HepG2 (cell line): ENCODE results near the gene RECQL5. TPM values are rescaled to one million over a fixed set of nuclear protein-coding genes. Genes with fewer than 3 reads are reported as not detected.
A peak's percentile ranks its signal among the peaks of the same experiment; 100 is the strongest.

Experiments used
- ARNT2 ChIP-seq: sonication (generic); formaldehyde crosslinking; IDR thresholded peaks from 2 replicates; pipeline ENCODE4 v1.8.0; 2022; ENCODE audit warnings: mild to moderate bottlenecking, low read depth, missing genetic modification reagents, moderate library complexity
- HDAC1 ChIP-seq: sonication (generic); formaldehyde crosslinking; IDR thresholded peaks from 2 replicates; pipeline ENCODE4 v1.5.1; 2020; ENCODE audit warnings: mild to moderate bottlenecking, missing genetic modification reagents
- KDM2A ChIP-seq: sonication (generic); formaldehyde crosslinking; IDR thresholded peaks from 2 replicates; pipeline ENCODE4 v1.4.0; 2020; ENCODE audit warnings: low read depth, missing genetic modification reagents, borderline replicate concordance
- NR2C2 ChIP-seq: sonication (generic); formaldehyde crosslinking; IDR thresholded peaks from 2 replicates; pipeline ENCODE4 v1.4.0; 2020; ENCODE audit warnings: missing genetic modification reagents, mild to moderate bottlenecking, moderate library complexity, borderline replicate concordance
- NRL ChIP-seq: sonication (generic); formaldehyde crosslinking; IDR thresholded peaks from 2 replicates; pipeline ENCODE4 v1.5.0; 2020; ENCODE audit warnings: missing genetic modification reagents, mild to moderate bottlenecking, moderate library complexity, borderline replicate concordance
- PCBP1 ChIP-seq: fragments of 200-400 bp; formaldehyde crosslinking; IDR thresholded peaks from 2 replicates; pipeline ENCODE4 v1.6.1; 2017; ENCODE audit warnings: mild to moderate bottlenecking, low read depth, low read length, borderline replicate concordance
- RXRA ChIP-seq: sonication (generic); formaldehyde crosslinking; IDR thresholded peaks from 2 replicates; pipeline ENCODE4 v1.5.1; 2020; ENCODE audit warnings: missing genetic modification reagents
- SMARCC2 ChIP-seq: fragments of 450-650 bp; IDR thresholded peaks from 2 replicates; pipeline ENCODE4 v1.6.1; 2017; ENCODE audit warnings: antibody characterized with exemption, mild to moderate bottlenecking
- SRSF1 ChIP-seq: fragments of 200-400 bp; formaldehyde crosslinking; optimal IDR thresholded peaks from 2 replicates; pipeline ENCODE3; 2017; ENCODE audit warnings: mild to moderate bottlenecking, low read depth, low read length, moderate library complexity
- ZBTB34 ChIP-seq: sonication (generic); formaldehyde crosslinking; IDR thresholded peaks from 2 replicates; pipeline ENCODE4 v1.8.0; 2022; ENCODE audit warnings: mild to moderate bottlenecking, missing genetic modification reagents
- ZNF432 ChIP-seq: sonication (generic); formaldehyde crosslinking; IDR thresholded peaks from 2 replicates; pipeline ENCODE4 v1.5.0; 2020; ENCODE audit warnings: missing genetic modification reagents, mild to moderate bottlenecking, borderline replicate concordance
- ZNF574 ChIP-seq: sonication (generic); formaldehyde crosslinking; IDR thresholded peaks from 2 replicates; pipeline ENCODE4 v1.4.0; 2020; ENCODE audit warnings: missing genetic modification reagents
- ZNF75D ChIP-seq: sonication (generic); formaldehyde crosslinking; IDR thresholded peaks from 2 replicates; pipeline ENCODE4 v1.8.1; 2023; ENCODE audit warnings: missing genetic modification reagents, mild to moderate bottlenecking, borderline replicate concordance
- ZNF770 ChIP-seq: sonication (generic); formaldehyde crosslinking; IDR thresholded peaks from 2 replicates; pipeline ENCODE4 v1.5.0; 2020; ENCODE audit warnings: mild to moderate bottlenecking, missing genetic modification reagents
- ZNF782 ChIP-seq: sonication (generic); formaldehyde crosslinking; IDR thresholded peaks from 2 replicates; pipeline ENCODE4 v1.4.0; 2020; ENCODE audit warnings: missing genetic modification reagents, mild to moderate bottlenecking, borderline replicate concordance
- polyA plus RNA-seq, 8 experiments: library from polyadenylated mRNA; depleted of rRNA in 3 of 8; stranded (reverse) in 7 of 8; unstranded in 1 of 8; fragments of >200 nt; fragmentation: Illumina TruSeq in 4 of 8; extraction: Trizol in 4 of 8; gene quantifications; 2 replicates each; pipeline versions ENCODE4 v1.2.1 to v1.2.3, GENCODE V29; 2011 to 2016; ENCODE audit warnings: low read depth in 4 of 8, missing spikeins in 1 of 8, mixed read lengths in 1 of 8; ENCODE audit not compliant: insufficient read depth in 1 of 8
- total RNA-seq, 5 experiments: library from RNA; depleted of rRNA; stranded (reverse); fragments of >200 nt; fragmentation: Illumina TruSeq; extraction: Trizol; gene quantifications; 2 replicates each; pipeline ENCODE4 v1.2.3, GENCODE V29; 2016; ENCODE audit warnings: low read depth in 1 of 5
- TF ChIP-seq, protein P1 (sequence below): sonication (generic); formaldehyde crosslinking; IDR thresholded peaks from 2 replicates; pipeline ENCODE4 v1.4.0; 2020; ENCODE audit warnings: mild to moderate bottlenecking, missing genetic modification reagents

The RECQL5 gene
- total and polyA plus RNA-seq, 2 of the 13 experiments (the other 11 are each of a cell fraction or from before 2014, with no cell fraction given) = 27.7 to 32.0 TPM

- no peak for TF ChIP-seq ZBTB34 (CRISPR knock-in tag)
- peak; percentile 41; the same call in 1 of the 2 replicates for TF ChIP-seq HDAC1 (CRISPR knock-in tag)
- peak; percentile 48; the same call in 1 of the 2 replicates for TF ChIP-seq RXRA
- TF ChIP-seq, protein P1, sequence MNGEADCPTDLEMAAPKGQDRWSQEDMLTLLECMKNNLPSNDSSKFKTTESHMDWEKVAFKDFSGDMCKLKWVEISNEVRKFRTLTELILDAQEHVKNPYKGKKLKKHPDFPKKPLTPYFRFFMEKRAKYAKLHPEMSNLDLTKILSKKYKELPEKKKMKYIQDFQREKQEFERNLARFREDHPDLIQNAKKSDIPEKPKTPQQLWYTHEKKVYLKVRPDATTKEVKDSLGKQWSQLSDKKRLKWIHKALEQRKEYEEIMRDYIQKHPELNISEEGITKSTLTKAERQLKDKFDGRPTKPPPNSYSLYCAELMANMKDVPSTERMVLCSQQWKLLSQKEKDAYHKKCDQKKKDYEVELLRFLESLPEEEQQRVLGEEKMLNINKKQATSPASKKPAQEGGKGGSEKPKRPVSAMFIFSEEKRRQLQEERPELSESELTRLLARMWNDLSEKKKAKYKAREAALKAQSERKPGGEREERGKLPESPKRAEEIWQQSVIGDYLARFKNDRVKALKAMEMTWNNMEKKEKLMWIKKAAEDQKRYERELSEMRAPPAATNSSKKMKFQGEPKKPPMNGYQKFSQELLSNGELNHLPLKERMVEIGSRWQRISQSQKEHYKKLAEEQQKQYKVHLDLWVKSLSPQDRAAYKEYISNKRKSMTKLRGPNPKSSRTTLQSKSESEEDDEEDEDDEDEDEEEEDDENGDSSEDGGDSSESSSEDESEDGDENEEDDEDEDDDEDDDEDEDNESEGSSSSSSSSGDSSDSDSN (CRISPR knock-in tag) = peak; percentile 51; the same call in 1 of the 2 replicates
- no peak for TF ChIP-seq ZNF432
- TF ChIP-seq ZNF75D (CRISPR knock-in tag) = no peak
- TF ChIP-seq SRSF1 = no peak
- TF ChIP-seq NR2C2 (CRISPR knock-in tag) = peak; percentile 60
- TF ChIP-seq ZNF574 (CRISPR knock-in tag) = peak; percentile 71
- TF ChIP-seq SMARCC2 = no peak
- 0 out of 2 replicates have a peak, but pooled peaks have one; percentile 12 for TF ChIP-seq NRL (CRISPR knock-in tag)
- TF ChIP-seq ZNF782 (CRISPR knock-in tag) = 0 out of 2 replicates have a peak, but pooled peaks have one; percentile 5
- peak; percentile 58; the same call in 1 of the 2 replicates for TF ChIP-seq ARNT2 (CRISPR knock-in tag)
- peak; percentile 60 for TF ChIP-seq KDM2A (CRISPR knock-in tag)
- TF ChIP-seq ZNF770 (CRISPR knock-in tag) = 0 out of 2 replicates have a peak, but pooled peaks have one; percentile 32
- TF ChIP-seq PCBP1 = 0 out of 2 replicates have a peak, but pooled peaks have one; percentile 69
Measured at GRCh38 chr17:75589012-75589918, 77.7 kb downstream of the RECQL5 start (continued).
